NB4 (cell line): ENCODE measurements around the gene FAM110D.

Experiments
- DNase-seq: peaks from one replicate; pipeline ENCODE4 v3.0.0; 2010; ENCODE audit warnings: low read depth
- H3K4me3 ChIP-seq: one replicate; pipeline ENCODE4 v1.5.1; 2011; ENCODE audit warnings: mild to moderate bottlenecking, low read depth, low read length, moderate library complexity
- CTCF ChIP-seq: IDR thresholded peaks from one replicate; pipeline ENCODE4 v1.5.1; 2012; ENCODE audit warnings: low read depth, low read length
- MAX ChIP-seq: IDR thresholded peaks from 2 replicates; pipeline ENCODE4 v1.6.1; 2011; ENCODE audit warnings: low read depth, low read length
- MYC ChIP-seq: IDR thresholded peaks from 2 replicates; pipeline ENCODE4 v1.6.1; 2011; ENCODE audit warnings: low read depth, low read length
- POLR2A ChIP-seq: IDR thresholded peaks from 2 replicates; pipeline ENCODE4 v1.6.1; 2011; ENCODE audit warnings: mild to moderate bottlenecking; ENCODE audit not compliant: insufficient read length; ENCODE audit errors: extremely low read depth

Gene FAM110D

GRCh38 chr1:26138974-26139558 is 19.8 kb upstream of the FAM110D start:
- peak; percentile 44 for DNase-seq
- H3K4me3 ChIP-seq = no peak overlapping the region

GRCh38 chr1:26142159-26142558 is 16.7 kb upstream of the FAM110D start:
- H3K4me3 ChIP-seq = no peak overlapping the region
- TF ChIP-seq MYC (no peak), POLR2A (no peak), MAX (no peak), CTCF (no peak)
- DNase-seq = no peak

More at GRCh38 chr1:26138974-26139558, 19.8 kb upstream of the FAM110D start:
- TF ChIP-seq CTCF = no peak
- no peak for TF ChIP-seq MYC
- TF ChIP-seq POLR2A = no peak
- no peak for TF ChIP-seq MAX

- no peak overlapping the region for H3K4me3 ChIP-seq
- TF ChIP-seq POLR2A (no peak), CTCF (peak; percentile 68), MAX (no peak)
- DNase-seq = peak; percentile 81
Observed at GRCh38 chr1:26145041-26145959, 13.6 kb upstream of the FAM110D start.

- no peak overlapping the region for H3K4me3 ChIP-seq
- TF ChIP-seq CTCF = no peak
- no peak for TF ChIP-seq POLR2A
- no peak for TF ChIP-seq MYC
- TF ChIP-seq MAX = no peak
- DNase-seq = no peak
Observed at GRCh38 chr1:26145960-26146294, 13.0 kb upstream of the FAM110D start.

- no peak overlapping the region for H3K4me3 ChIP-seq
- DNase-seq = no peak
- TF ChIP-seq MAX (no peak), MYC (no peak), CTCF (no peak), POLR2A (no peak)
Observed at GRCh38 chr1:26148887-26149286, 10.0 kb upstream of the FAM110D start.
